Activated T-cell treated with anti-CD3 and anti-CD28 coated beads, Interleukin-2, amount 50 U/mL, for 72 hours (primary cell): ENCODE measurements around the gene CYP4V2. TPM values are rescaled to one million over a fixed set of nuclear protein-coding genes. Genes with fewer than 3 reads are reported as not detected.

Source experiments
- ATAC-seq, 2 donors: fragments of 150-1000 bp; cut with Tn5 transposase; replicated peaks in 1 of 2; 2 replicates each; pipeline ENCODE4 v1.10.0; 2021; ENCODE audit warnings: moderate library complexity in 2 of 2, mild to moderate bottlenecking in 1 of 2
- DNase-seq, 2 donors: peaks; one replicate each; pipeline ENCODE4 v3.0.0; 2021 to 2022; ENCODE audit warnings: mixed read lengths in 1 of 2
- H3K27ac Mint-ChIP-seq: one replicate; pipeline ENCODE4 v1.8.0; 2022; ENCODE audit warnings: mild to moderate bottlenecking, moderate library complexity, mixed read lengths
- H3K27me3 Mint-ChIP-seq: one replicate; pipeline ENCODE4 v1.8.0; 2022; ENCODE audit warnings: low read depth, mixed read lengths
- H3K36me3 Mint-ChIP-seq, 2 donors: one replicate each; pipeline ENCODE4 v1.8.0; 2022; ENCODE audit warnings: mixed read lengths in 2 of 2, mild to moderate bottlenecking in 1 of 2; ENCODE audit not compliant: insufficient read depth in 2 of 2
- H3K4me1 Mint-ChIP-seq: one replicate; pipeline ENCODE4 v1.8.0; 2022; ENCODE audit warnings: low read depth, mixed read lengths
- H3K4me3 Mint-ChIP-seq, 2 donors: one replicate each; pipeline ENCODE4 v1.8.0; 2022; ENCODE audit warnings: mild to moderate bottlenecking in 2 of 2, mixed read lengths in 2 of 2, moderate library complexity in 2 of 2
- H3K9me3 Mint-ChIP-seq, 2 donors: one replicate each; pipeline ENCODE4 v1.8.0; 2022; ENCODE audit warnings: mixed read lengths in 2 of 2
- total RNA-seq, 2 donors: library from RNA; stranded (reverse); gene quantifications; one replicate each; pipeline ENCODE4 v1.2.3, GENCODE V29; 2022

Gene CYP4V2
- total RNA-seq, 2 donors from 2014 or later = 15.4 to 20.4 TPM

GRCh38 chr4:186166852-186167512 is 24.4 kb upstream of the CYP4V2 start:
- H3K36me3 Mint-ChIP-seq = no peaks in the 10 kb centered on the region
- H3K27me3 Mint-ChIP-seq = no peaks in the 10 kb centered on the region
- peaks cover 6% of the 10 kb centered on the region for H3K4me1 Mint-ChIP-seq
- H3K27ac Mint-ChIP-seq = no peak overlapping the region
- DNase-seq (no peak), ATAC-seq (no peak)
- H3K9me3 Mint-ChIP-seq = no peaks in the 10 kb centered on the region
- H3K4me3 Mint-ChIP-seq = no peak overlapping the region

- H3K27me3 Mint-ChIP-seq = no peaks in the 10 kb centered on the region
- no peaks in the 10 kb centered on the region for H3K9me3 Mint-ChIP-seq
- ATAC-seq (no peak), DNase-seq (no peak)
- no peaks in the 10 kb centered on the region for H3K36me3 Mint-ChIP-seq
- peaks cover 6% of the 10 kb centered on the region for H3K4me1 Mint-ChIP-seq
- H3K27ac Mint-ChIP-seq = no peak overlapping the region
- no peak overlapping the region for H3K4me3 Mint-ChIP-seq
Observed at GRCh38 chr4:186167605-186168004, 23.8 kb upstream of the CYP4V2 start.

GRCh38 chr4:186168750-186169149 is 22.6 kb upstream of the CYP4V2 start:
- Mint-ChIP-seq H3K27ac (no peak overlapping the region), H3K4me1 (peaks cover 6% of the 10 kb centered on the region), H3K36me3 (no peaks in the 10 kb centered on the region), H3K4me3 (no peak overlapping the region), H3K9me3 (no peaks in the 10 kb centered on the region), H3K27me3 (no peaks in the 10 kb centered on the region)
- ATAC-seq = no peak
- DNase-seq = no peak

- ATAC-seq = no peak
Observed at GRCh38 chr4:186169333-186169944, 21.9 kb upstream of the CYP4V2 start.

GRCh38 chr4:186169945-186170802 is 21.2 kb upstream of the CYP4V2 start:
- Mint-ChIP-seq H3K27me3 (no peaks in the 10 kb centered on the region), H3K9me3 (no peaks in the 10 kb centered on the region), H3K4me3 (no peak overlapping the region), H3K4me1 (peaks cover 6% of the 10 kb centered on the region), H3K27ac (no peak overlapping the region), H3K36me3 (no peaks in the 10 kb centered on the region)
- ATAC-seq = no peak
- DNase-seq = no peak

More at GRCh38 chr4:186169333-186169944, 21.9 kb upstream of the CYP4V2 start:
- H3K27me3 Mint-ChIP-seq = no peaks in the 10 kb centered on the region
- no peaks in the 10 kb centered on the region for H3K36me3 Mint-ChIP-seq
- DNase-seq = no peak
- H3K9me3 Mint-ChIP-seq = no peaks in the 10 kb centered on the region
- peaks cover 6% of the 10 kb centered on the region for H3K4me1 Mint-ChIP-seq
- H3K27ac Mint-ChIP-seq = no peak overlapping the region
- no peak overlapping the region for H3K4me3 Mint-ChIP-seq

- Mint-ChIP-seq H3K9me3 (no peaks in the 10 kb centered on the region), H3K36me3 (peaks cover 0 to 1% of the 10 kb centered on the region in 2 donors), H3K4me3 (no peak overlapping the region), H3K4me1 (peaks cover 6% of the 10 kb centered on the region), H3K27ac (no peak overlapping the region), H3K27me3 (peaks cover 6% of the 10 kb centered on the region)
- ATAC-seq (no peak), DNase-seq (no peak)
Observed at GRCh38 chr4:186170966-186171365, 20.4 kb upstream of the CYP4V2 start.

GRCh38 chr4:186172546-186172945 is 18.8 kb upstream of the CYP4V2 start:
- no peak for ATAC-seq
- peaks cover 0 to 4% of the 10 kb centered on the region in 2 donors for H3K9me3 Mint-ChIP-seq
- H3K36me3 Mint-ChIP-seq = peaks cover 0 to 1% of the 10 kb centered on the region in 2 donors
- peaks cover 9% of the 10 kb centered on the region for H3K27me3 Mint-ChIP-seq
- no peak for DNase-seq
- H3K4me1 Mint-ChIP-seq = no peaks in the 10 kb centered on the region
- no peak overlapping the region for H3K4me3 Mint-ChIP-seq
- H3K27ac Mint-ChIP-seq = no peak overlapping the region

- H3K4me1 Mint-ChIP-seq = peaks cover 28% of the 10 kb centered on the region
- ATAC-seq (no peak), DNase-seq (no peak)
- peaks cover 11% of the 10 kb centered on the region for H3K27me3 Mint-ChIP-seq
- H3K9me3 Mint-ChIP-seq = peaks cover 1 to 4% of the 10 kb centered on the region in 2 donors
- H3K27ac Mint-ChIP-seq = no peak overlapping the region
- no peak overlapping the region for H3K4me3 Mint-ChIP-seq
- peaks cover 0 to 4% of the 10 kb centered on the region in 2 donors for H3K36me3 Mint-ChIP-seq
Observed at GRCh38 chr4:186188107-186188506, 3.3 kb upstream of the CYP4V2 start.

- H3K9me3 Mint-ChIP-seq = peaks cover 1 to 4% of the 10 kb centered on the region in 2 donors
- H3K27me3 Mint-ChIP-seq = peaks cover 6% of the 10 kb centered on the region
- ATAC-seq (no peak), DNase-seq (no peak)
- H3K4me3 Mint-ChIP-seq = peak overlapping the region; percentile 90 to 92
- peaks cover 0 to 4% of the 10 kb centered on the region in 2 donors for H3K36me3 Mint-ChIP-seq
- H3K4me1 Mint-ChIP-seq = peaks cover 36% of the 10 kb centered on the region
- H3K27ac Mint-ChIP-seq = peak overlapping the region; percentile 91
Observed at GRCh38 chr4:186189656-186190055, 1.7 kb upstream of the CYP4V2 start.

- Mint-ChIP-seq H3K36me3 (no peaks in the 10 kb centered on the region), H3K4me3 (peak overlapping the region; percentile 90 to 92), H3K9me3 (no peaks in the 10 kb centered on the region), H3K4me1 (peaks cover 39% of the 10 kb centered on the region), H3K27ac (peak overlapping the region; percentile 91), H3K27me3 (no peaks in the 10 kb centered on the region)
- ATAC-seq (peak; percentile 35), DNase-seq (peak; percentile 41 to 49)
Observed at GRCh38 chr4:186190581-186191199, 677 bp upstream of the CYP4V2 start.

- peak overlapping the region; percentile 90 to 96 for H3K4me3 Mint-ChIP-seq
- peak in 1 of 2 donors; percentile 20 for DNase-seq
- H3K4me1 Mint-ChIP-seq = peaks cover 45% of the 10 kb centered on the region
- no peaks in the 10 kb centered on the region for H3K9me3 Mint-ChIP-seq
- H3K27me3 Mint-ChIP-seq = no peaks in the 10 kb centered on the region
- ATAC-seq = peak in 1 of 2 donors; percentile 8
- H3K36me3 Mint-ChIP-seq = peaks cover 0 to 5% of the 10 kb centered on the region in 2 donors
- H3K27ac Mint-ChIP-seq = peak overlapping the region; percentile 96
Observed at GRCh38 chr4:186192066-186192612, 772 bp downstream of the CYP4V2 start.

- Mint-ChIP-seq H3K27ac (no peak overlapping the region), H3K36me3 (peaks cover 0 to 5% of the 10 kb centered on the region in 2 donors), H3K9me3 (no peaks in the 10 kb centered on the region), H3K4me1 (peaks cover 44% of the 10 kb centered on the region), H3K4me3 (no peak overlapping the region), H3K27me3 (no peaks in the 10 kb centered on the region)
- ATAC-seq = no peak
- DNase-seq = no peak
Observed at GRCh38 chr4:186193851-186194250, 2.5 kb downstream of the CYP4V2 start.
